Measurements from ENCODE around the gene KLF9. TPM values are rescaled to one million over a fixed set of nuclear protein-coding genes. Genes with fewer than 3 reads are reported as not detected.

Gene KLF9
- total RNA-seq, 1 donor from 2014 or later, result 98.5 TPM

- Histone ChIP-seq H3K4me3 (peak overlapping the region; percentile 65 to 91), H3K9me3 (no peaks in the 10 kb centered on the region), H3K27ac (peak overlapping the region; percentile 100), H3K36me3 (no peaks in the 10 kb centered on the region), H3K27me3 (no peaks in the 10 kb centered on the region), H3K4me1 (peaks cover 59% of the 10 kb centered on the region)
- peak in 1 of 2 donors; percentile 91 for DNase-seq (ENCODE audit: extremely low spot score in 2 of 2)
- TF ChIP-seq POLR2AphosphoS5 (IDR thresholded peaks at IDR 0.05; ENCODE audit: insufficient read depth in 1 of 2, low read depth in 1 of 2) (no peak), POLR2A (IDR thresholded peaks at IDR 0.05) (peak in 1 of 2 donors; percentile 24)
- intact Hi-C loops (cut with DNase I), result loop anchor here (2.0 to 5.0 kb wide), 2 partner anchors 71 to 175 kb away; no protein-coding TSS in a partner anchor
These were observed 2.3 kb downstream of the KLF9 start for GRCh38 chr9:70411930-70412831.

GRCh38 chr9:70411121-70411929 is 3.1 kb downstream of the KLF9 start:
- no peak for TF ChIP-seq POLR2A (IDR thresholded peaks at IDR 0.05)
- TF ChIP-seq POLR2AphosphoS5 (IDR thresholded peaks at IDR 0.05; ENCODE audit: insufficient read depth in 1 of 2, low read depth in 1 of 2), result peak in 1 of 2 donors; percentile 62
- TF ChIP-seq CTCF (IDR thresholded peaks at IDR 0.05), result no peak
- intact Hi-C loops (cut with DNase I), result loop anchor here (5.0 kb wide), 1 partner anchor 176 kb away; no protein-coding TSS in a partner anchor
- H3K27me3 ChIP-seq, result no peaks in the 10 kb centered on the region
- H3K4me1 ChIP-seq, result peaks cover 60% of the 10 kb centered on the region
- H3K27ac ChIP-seq, result peak overlapping the region; percentile 100
- peak in 1 of 2 donors; percentile 94 for DNase-seq (ENCODE audit: extremely low spot score in 2 of 2)
- peak overlapping the region; percentile 65 to 91 for H3K4me3 ChIP-seq
- no peaks in the 10 kb centered on the region for H3K9me3 ChIP-seq
- no peaks in the 10 kb centered on the region for H3K36me3 ChIP-seq

GRCh38 chr9:70410368-70410767 is 4.1 kb downstream of the KLF9 start:
- H3K4me1 ChIP-seq, result peaks cover 60% of the 10 kb centered on the region
- no peaks in the 10 kb centered on the region for H3K27me3 ChIP-seq
- H3K4me3 ChIP-seq, result peak overlapping the region; percentile 65 to 91
- intact Hi-C loops (cut with DNase I), result loop anchor here (5.0 kb wide), 1 partner anchor 177 kb away; no protein-coding TSS in a partner anchor
- H3K9me3 ChIP-seq, result no peaks in the 10 kb centered on the region
- peak overlapping the region; percentile 100 for H3K27ac ChIP-seq
- TF ChIP-seq POLR2A (IDR thresholded peaks at IDR 0.05) (no peak), CTCF (IDR thresholded peaks at IDR 0.05) (no peak), POLR2AphosphoS5 (IDR thresholded peaks at IDR 0.05; ENCODE audit: insufficient read depth in 1 of 2, low read depth in 1 of 2) (no peak)
- no peak for DNase-seq (ENCODE audit: extremely low spot score in 2 of 2)
- no peaks in the 10 kb centered on the region for H3K36me3 ChIP-seq

- TF ChIP-seq POLR2AphosphoS5 (IDR thresholded peaks at IDR 0.05; ENCODE audit: insufficient read depth in 1 of 2, low read depth in 1 of 2) (no peak), POLR2A (IDR thresholded peaks at IDR 0.05) (no peak), CTCF (IDR thresholded peaks at IDR 0.05) (no peak)
- Histone ChIP-seq H3K4me1 (peaks cover 60% of the 10 kb centered on the region), H3K4me3 (peak overlapping the region; percentile 65 to 91), H3K36me3 (no peaks in the 10 kb centered on the region), H3K9me3 (no peaks in the 10 kb centered on the region), H3K27me3 (no peaks in the 10 kb centered on the region), H3K27ac (peak overlapping the region; percentile 100)
- intact Hi-C loops (cut with DNase I), result loop anchor here (5.0 kb wide), 1 partner anchor 178 kb away; no protein-coding TSS in a partner anchor
- no peak for DNase-seq (ENCODE audit: extremely low spot score in 2 of 2)
These were observed 4.7 kb downstream of the KLF9 start for GRCh38 chr9:70409800-70410199.

- peak overlapping the region; percentile 100 for H3K27ac ChIP-seq
- no peaks in the 10 kb centered on the region for H3K27me3 ChIP-seq
- intact Hi-C loops (cut with DNase I), result no loop called here
- H3K4me1 ChIP-seq, result peaks cover 61% of the 10 kb centered on the region
- H3K36me3 ChIP-seq, result no peaks in the 10 kb centered on the region
- TF ChIP-seq CTCF (IDR thresholded peaks at IDR 0.05) (no peak), POLR2AphosphoS5 (IDR thresholded peaks at IDR 0.05; ENCODE audit: insufficient read depth in 1 of 2, low read depth in 1 of 2) (no peak), POLR2A (IDR thresholded peaks at IDR 0.05) (no peak)
- H3K9me3 ChIP-seq, result no peaks in the 10 kb centered on the region
- H3K4me3 ChIP-seq, result peak overlapping the region in 1 of 2 donors; percentile 91
- DNase-seq (ENCODE audit: extremely low spot score in 2 of 2), result peak in 1 of 2 donors; percentile 3
These were observed 5.2 kb downstream of the KLF9 start for GRCh38 chr9:70409280-70409679.

All from vagina (tissue), 2 donors.